ENCODE data around the gene THSD4.

DNA sequence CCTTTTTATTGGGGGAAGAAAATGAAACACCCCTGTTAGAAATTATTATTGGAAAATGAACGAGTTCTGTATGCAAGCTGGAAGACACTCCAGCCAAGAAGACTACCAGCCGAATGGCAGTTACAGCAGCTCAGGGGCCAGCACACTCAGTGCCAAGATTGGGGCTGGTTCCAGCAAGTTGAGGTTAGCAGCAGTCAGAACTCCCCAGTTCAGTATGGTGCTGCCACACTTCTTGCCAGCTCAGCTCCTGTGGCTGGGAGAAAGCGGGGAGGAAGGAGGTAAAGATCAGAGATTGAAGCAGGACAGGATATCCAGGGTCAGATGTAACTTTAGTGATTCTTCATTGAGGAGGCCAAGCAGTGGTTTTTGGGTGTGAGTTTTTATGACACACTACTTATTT lies 414.8 kb downstream of the THSD4 start:
- TF ChIP-seq, protein P1, sequence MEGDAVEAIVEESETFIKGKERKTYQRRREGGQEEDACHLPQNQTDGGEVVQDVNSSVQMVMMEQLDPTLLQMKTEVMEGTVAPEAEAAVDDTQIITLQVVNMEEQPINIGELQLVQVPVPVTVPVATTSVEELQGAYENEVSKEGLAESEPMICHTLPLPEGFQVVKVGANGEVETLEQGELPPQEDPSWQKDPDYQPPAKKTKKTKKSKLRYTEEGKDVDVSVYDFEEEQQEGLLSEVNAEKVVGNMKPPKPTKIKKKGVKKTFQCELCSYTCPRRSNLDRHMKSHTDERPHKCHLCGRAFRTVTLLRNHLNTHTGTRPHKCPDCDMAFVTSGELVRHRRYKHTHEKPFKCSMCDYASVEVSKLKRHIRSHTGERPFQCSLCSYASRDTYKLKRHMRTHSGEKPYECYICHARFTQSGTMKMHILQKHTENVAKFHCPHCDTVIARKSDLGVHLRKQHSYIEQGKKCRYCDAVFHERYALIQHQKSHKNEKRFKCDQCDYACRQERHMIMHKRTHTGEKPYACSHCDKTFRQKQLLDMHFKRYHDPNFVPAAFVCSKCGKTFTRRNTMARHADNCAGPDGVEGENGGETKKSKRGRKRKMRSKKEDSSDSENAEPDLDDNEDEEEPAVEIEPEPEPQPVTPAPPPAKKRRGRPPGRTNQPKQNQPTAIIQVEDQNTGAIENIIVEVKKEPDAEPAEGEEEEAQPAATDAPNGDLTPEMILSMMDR (IDR thresholded peaks at IDR 0.05), result no peak
- no peak for TF ChIP-seq POLR2A (IDR thresholded peaks at IDR 0.05)

Measured in suprapubic skin (tissue), 3 donors.